ENCODE measurements around the gene FIGN.

FIGN gene

GRCh38 chr2:163703386-163703785, 32.4 kb downstream of the FIGN start:
- H3K36me3 Mint-ChIP-seq (ENCODE audit: low read depth) = no peaks in the 10 kb centered on the region
- peaks cover 2% of the 10 kb centered on the region for H3K9me3 Mint-ChIP-seq

GRCh38 chr2:163701399-163702195, 34.2 kb downstream of the FIGN start:
- no peak overlapping the region for H3K4me3 Mint-ChIP-seq
- no peaks in the 10 kb centered on the region for H3K27me3 Mint-ChIP-seq
- DNase-seq = no peak
- H3K9me3 Mint-ChIP-seq = peaks cover 2% of the 10 kb centered on the region
- H3K36me3 Mint-ChIP-seq (ENCODE audit: low read depth) = no peaks in the 10 kb centered on the region
- H3K27ac Mint-ChIP-seq = no peak overlapping the region
- no peaks in the 10 kb centered on the region for H3K4me1 Mint-ChIP-seq (ENCODE audit: low read depth)

More at GRCh38 chr2:163703386-163703785, 32.4 kb downstream of the FIGN start:
- Mint-ChIP-seq H3K4me1 (ENCODE audit: low read depth) (no peaks in the 10 kb centered on the region), H3K4me3 (no peak overlapping the region), H3K27me3 (no peaks in the 10 kb centered on the region), H3K27ac (no peak overlapping the region)
- no peak for DNase-seq

GRCh38 chr2:163698857-163699256, 37.0 kb downstream of the FIGN start:
- no peak overlapping the region for H3K4me3 Mint-ChIP-seq
- no peaks in the 10 kb centered on the region for H3K27me3 Mint-ChIP-seq
- H3K36me3 Mint-ChIP-seq (ENCODE audit: low read depth) = no peaks in the 10 kb centered on the region
- H3K27ac Mint-ChIP-seq = no peak overlapping the region
- DNase-seq = no peak
- H3K9me3 Mint-ChIP-seq = peaks cover 2% of the 10 kb centered on the region
- no peaks in the 10 kb centered on the region for H3K4me1 Mint-ChIP-seq (ENCODE audit: low read depth)

GRCh38 chr2:163697846-163698637, 37.8 kb downstream of the FIGN start:
- Mint-ChIP-seq H3K27ac (no peak overlapping the region), H3K36me3 (ENCODE audit: low read depth) (no peaks in the 10 kb centered on the region), H3K4me3 (no peak overlapping the region), H3K27me3 (no peaks in the 10 kb centered on the region), H3K4me1 (ENCODE audit: low read depth) (no peaks in the 10 kb centered on the region), H3K9me3 (no peaks in the 10 kb centered on the region)
- DNase-seq = no peak

GRCh38 chr2:163697429-163697828, 38.4 kb downstream of the FIGN start:
- Mint-ChIP-seq H3K27ac (no peak overlapping the region), H3K27me3 (no peaks in the 10 kb centered on the region), H3K9me3 (no peaks in the 10 kb centered on the region), H3K36me3 (ENCODE audit: low read depth) (no peaks in the 10 kb centered on the region), H3K4me3 (no peak overlapping the region), H3K4me1 (ENCODE audit: low read depth) (no peaks in the 10 kb centered on the region)
- DNase-seq = no peak

- Mint-ChIP-seq H3K27me3 (no peaks in the 10 kb centered on the region), H3K4me1 (ENCODE audit: low read depth) (no peaks in the 10 kb centered on the region), H3K9me3 (no peaks in the 10 kb centered on the region), H3K36me3 (ENCODE audit: low read depth) (no peaks in the 10 kb centered on the region), H3K27ac (no peak overlapping the region), H3K4me3 (no peak overlapping the region)
- no peak for DNase-seq
Measured at GRCh38 chr2:163693484-163693883, 42.3 kb downstream of the FIGN start.

- no peaks in the 10 kb centered on the region for H3K27me3 Mint-ChIP-seq
- H3K36me3 Mint-ChIP-seq (ENCODE audit: low read depth) = no peaks in the 10 kb centered on the region
- H3K9me3 Mint-ChIP-seq = no peaks in the 10 kb centered on the region
- H3K4me1 Mint-ChIP-seq (ENCODE audit: low read depth) = no peaks in the 10 kb centered on the region
- no peak overlapping the region for H3K4me3 Mint-ChIP-seq
- H3K27ac Mint-ChIP-seq = no peak overlapping the region
- DNase-seq = no peak
Measured at GRCh38 chr2:163692611-163693482, 43.0 kb downstream of the FIGN start.

GRCh38 chr2:163692081-163692480, 43.7 kb downstream of the FIGN start:
- H3K27ac Mint-ChIP-seq = no peak overlapping the region
- no peaks in the 10 kb centered on the region for H3K27me3 Mint-ChIP-seq
- no peak overlapping the region for H3K4me3 Mint-ChIP-seq
- no peak for DNase-seq
- H3K9me3 Mint-ChIP-seq = no peaks in the 10 kb centered on the region
- no peaks in the 10 kb centered on the region for H3K4me1 Mint-ChIP-seq (ENCODE audit: low read depth)
- H3K36me3 Mint-ChIP-seq (ENCODE audit: low read depth) = no peaks in the 10 kb centered on the region

GRCh38 chr2:163690896-163691295, 44.9 kb downstream of the FIGN start:
- Mint-ChIP-seq H3K27me3 (no peaks in the 10 kb centered on the region), H3K36me3 (ENCODE audit: low read depth) (no peaks in the 10 kb centered on the region), H3K4me3 (no peak overlapping the region), H3K4me1 (ENCODE audit: low read depth) (no peaks in the 10 kb centered on the region), H3K27ac (no peak overlapping the region), H3K9me3 (no peaks in the 10 kb centered on the region)
- no peak for DNase-seq

- Mint-ChIP-seq H3K9me3 (no peaks in the 10 kb centered on the region), H3K27me3 (no peaks in the 10 kb centered on the region), H3K4me3 (no peak overlapping the region), H3K36me3 (ENCODE audit: low read depth) (no peaks in the 10 kb centered on the region), H3K4me1 (ENCODE audit: low read depth) (no peaks in the 10 kb centered on the region), H3K27ac (no peak overlapping the region)
- DNase-seq = no peak
Measured at GRCh38 chr2:163687217-163687616, 48.6 kb downstream of the FIGN start.

GRCh38 chr2:163686289-163686688, 49.5 kb downstream of the FIGN start:
- Mint-ChIP-seq H3K4me3 (no peak overlapping the region), H3K9me3 (no peaks in the 10 kb centered on the region), H3K36me3 (ENCODE audit: low read depth) (no peaks in the 10 kb centered on the region), H3K4me1 (ENCODE audit: low read depth) (no peaks in the 10 kb centered on the region), H3K27ac (no peak overlapping the region), H3K27me3 (no peaks in the 10 kb centered on the region)
- no peak for DNase-seq

GRCh38 chr2:163682695-163683094, 53.1 kb downstream of the FIGN start:
- H3K4me1 Mint-ChIP-seq (ENCODE audit: low read depth) = no peaks in the 10 kb centered on the region
- no peak overlapping the region for H3K4me3 Mint-ChIP-seq
- peaks cover 3% of the 10 kb centered on the region for H3K9me3 Mint-ChIP-seq
- no peaks in the 10 kb centered on the region for H3K27me3 Mint-ChIP-seq
- no peaks in the 10 kb centered on the region for H3K36me3 Mint-ChIP-seq (ENCODE audit: low read depth)
- H3K27ac Mint-ChIP-seq = no peak overlapping the region
- DNase-seq = no peak

GRCh38 chr2:163681745-163682144, 54.1 kb downstream of the FIGN start:
- Mint-ChIP-seq H3K9me3 (peaks cover 3% of the 10 kb centered on the region), H3K27ac (no peak overlapping the region), H3K4me3 (no peak overlapping the region), H3K4me1 (ENCODE audit: low read depth) (no peaks in the 10 kb centered on the region), H3K36me3 (ENCODE audit: low read depth) (no peaks in the 10 kb centered on the region), H3K27me3 (no peaks in the 10 kb centered on the region)
- DNase-seq = no peak

- DNase-seq = no peak
- no peak overlapping the region for H3K4me3 Mint-ChIP-seq
- H3K27ac Mint-ChIP-seq = no peak overlapping the region
Measured at GRCh38 chr2:163675388-163675787, 60.4 kb downstream of the FIGN start.

More at GRCh38 chr2:163675388-163675787, 60.4 kb downstream of the FIGN start:
- no peaks in the 10 kb centered on the region for H3K36me3 Mint-ChIP-seq (ENCODE audit: low read depth)
- H3K27me3 Mint-ChIP-seq = no peaks in the 10 kb centered on the region
- H3K9me3 Mint-ChIP-seq = peaks cover 3% of the 10 kb centered on the region
- no peaks in the 10 kb centered on the region for H3K4me1 Mint-ChIP-seq (ENCODE audit: low read depth)

Measured in activated T-cell treated with anti-CD3 and anti-CD28 coated beads, Interleukin-2, amount 50 U/mL, for 24 hours (primary cell).